IMR-90 (cell line): ENCODE measurements around the gene SLC48A1. TPM values are rescaled to one million over a fixed set of nuclear protein-coding genes. Genes with fewer than 3 reads are reported as not detected.

ENCODE experiments used
- ATAC-seq: fragments of 200-7000 bp; cut with Tn5 transposase; 2 replicates; pipeline ENCODE4 v1.9.1; 2020; ENCODE audit warnings: low read depth, mild to moderate bottlenecking, moderate library complexity
- BruUV-seq: library from RNA; stranded (reverse); fragments of 400-500 nt; replicated peaks from 2 replicates; lab custom pipeline; 2021; lab: Mats Ljungman, UMichigan
- CTCF ChIA-PET: fragments of 300-600 bp; formaldehyde crosslinking; extraction: SDS; loops from one replicate; lab custom pipeline; 2021; ENCODE audit warnings: antibody characterized with exemption; lab: Yijun Ruan, JAX
- POLR2A ChIA-PET: fragments of 300-600 bp; sonication (Branson Sonifier 250); formaldehyde crosslinking; loops from one replicate; lab custom pipeline; 2022; ENCODE audit warnings: antibody characterized with exemption; ENCODE audit not compliant: unreplicated experiment; lab: Charles Lee
- DNase-seq: peaks from one replicate; pipeline ENCODE4 v3.0.0; 2013
- H2AFZ ChIP-seq: replicated peaks from 2 replicates; pipeline ENCODE3; 2013; ENCODE audit warnings: low read length, mild to moderate bottlenecking; ENCODE audit not compliant: poor library complexity
- H2AK5ac ChIP-seq: 2 replicates; pipeline ENCODE4 v1.6.1; 2013; ENCODE audit warnings: low read depth, low read length, inconsistent platforms
- H2AK9ac ChIP-seq: replicated peaks from 2 replicates; pipeline ENCODE3; 2013; ENCODE audit warnings: mild to moderate bottlenecking, low read depth, low read length, moderate library complexity; ENCODE audit not compliant: poor library complexity
- H2BK120ac ChIP-seq: 2 replicates; pipeline ENCODE4 v1.6.1; 2013; ENCODE audit warnings: low read depth, low read length, inconsistent platforms
- H2BK15ac ChIP-seq: 3 replicates; pipeline ENCODE4 v1.6.1; 2013; ENCODE audit warnings: low read depth, low read length, inconsistent platforms
- H2BK20ac ChIP-seq: 2 replicates; pipeline ENCODE4 v1.6.1; 2013; ENCODE audit warnings: low read depth, mild to moderate bottlenecking, inconsistent platforms, low read length, moderate library complexity
- H2BK5ac ChIP-seq: 2 replicates; pipeline ENCODE4 v1.6.1; 2013; ENCODE audit warnings: mild to moderate bottlenecking, low read depth, low read length, inconsistent platforms; ENCODE audit not compliant: poor library complexity, severe bottlenecking
- H3K14ac ChIP-seq: replicated peaks from 2 replicates; pipeline ENCODE4 v1.6.1; 2013; ENCODE audit warnings: low read depth, low read length, inconsistent platforms
- H3K18ac ChIP-seq: 2 replicates; pipeline ENCODE4 v1.6.1; 2013; ENCODE audit warnings: low read depth, low read length, control low read depth
- H3K23ac ChIP-seq: 2 replicates; pipeline ENCODE4 v1.6.1; 2013; ENCODE audit warnings: low read depth, low read length, inconsistent platforms
- H3K27ac ChIP-seq: 2 replicates; pipeline ENCODE4 v1.5.1; 2013; ENCODE audit warnings: mild to moderate bottlenecking, control low read depth, low read length; ENCODE audit not compliant: insufficient read depth
- H3K27me3 ChIP-seq: 2 replicates; pipeline ENCODE4 v1.6.1; 2013; ENCODE audit warnings: low read length; ENCODE audit not compliant: control insufficient read depth, insufficient read depth
- H3K36me3 ChIP-seq: 2 replicates; pipeline ENCODE4 v1.6.1; 2013; ENCODE audit warnings: low read length, mixed read lengths; ENCODE audit not compliant: control insufficient read depth, insufficient read depth
- H3K4ac ChIP-seq: 2 replicates; pipeline ENCODE4 v1.6.1; 2013; ENCODE audit warnings: low read depth, low read length, inconsistent platforms
- H3K4me1 ChIP-seq: 2 replicates; pipeline ENCODE4 v1.6.1; 2013; ENCODE audit warnings: low read length, mixed read lengths; ENCODE audit not compliant: control insufficient read depth, insufficient read depth
- H3K4me2 ChIP-seq: 2 replicates; pipeline ENCODE4 v1.6.1; 2013; ENCODE audit warnings: low read depth, mild to moderate bottlenecking, control low read depth, low read length, moderate library complexity
- H3K4me3 ChIP-seq: 2 replicates; pipeline ENCODE4 v1.5.1; 2013; ENCODE audit warnings: low read depth, mild to moderate bottlenecking, control low read depth, low read length, moderate library complexity; ENCODE audit not compliant: insufficient read depth
- H3K56ac ChIP-seq: 2 replicates; pipeline ENCODE4 v1.6.1; 2013; ENCODE audit warnings: low read length, inconsistent platforms; ENCODE audit not compliant: insufficient read depth; ENCODE audit errors: extremely low read depth
- H3K79me1 ChIP-seq, 2 experiments: 2 replicates each; pipeline ENCODE4 v1.6.1; 2013; ENCODE audit warnings: low read length in 2 of 2, inconsistent platforms in 1 of 2, low read depth in 1 of 2
- H3K9ac ChIP-seq: 2 replicates; pipeline ENCODE4 v1.6.1; 2013; ENCODE audit warnings: low read depth, low read length, control low read depth
- H3K9me1 ChIP-seq: 2 replicates; pipeline ENCODE4 v1.6.1; 2013; ENCODE audit warnings: low read length, inconsistent platforms; ENCODE audit not compliant: insufficient read depth
- H3K9me3 ChIP-seq: 2 replicates; pipeline ENCODE4 v1.6.1; 2013; ENCODE audit warnings: low read length; ENCODE audit not compliant: control insufficient read depth, insufficient read depth
- H4K20me1 ChIP-seq: 2 replicates; pipeline ENCODE4 v1.6.1; 2013; ENCODE audit warnings: low read length, inconsistent platforms; ENCODE audit not compliant: insufficient read depth
- H4K5ac ChIP-seq: 2 replicates; pipeline ENCODE4 v1.6.1; 2013; ENCODE audit warnings: mild to moderate bottlenecking, low read depth, low read length, control low read depth
- H4K8ac ChIP-seq, 2 experiments: 2 replicates each; pipeline ENCODE4 v1.6.1; 2013; ENCODE audit warnings: low read depth in 2 of 2, low read length in 2 of 2, control low read depth in 1 of 2, inconsistent platforms in 1 of 2
- H4K91ac ChIP-seq: 2 replicates; pipeline ENCODE4 v1.6.1; 2013; ENCODE audit warnings: low read depth, low read length, inconsistent platforms; ENCODE audit not compliant: insufficient read depth
- BHLHE40 ChIP-seq: fragments of 150-350 bp; IDR thresholded peaks from 2 replicates; pipeline ENCODE4 v1.6.1; 2016; ENCODE audit warnings: mild to moderate bottlenecking, low read depth, low read length
- CEBPB ChIP-seq: IDR thresholded peaks from 2 replicates; pipeline ENCODE4 v1.6.1; 2012; ENCODE audit warnings: low read depth, low read length, improper control_type of control experiment
- FOS ChIP-seq: fragments of 150-350 bp; IDR thresholded peaks from 2 replicates; pipeline ENCODE4 v1.6.1; 2016; ENCODE audit warnings: low read depth, low read length
- MAZ ChIP-seq: IDR thresholded peaks from 2 replicates; pipeline ENCODE4 v1.6.1; 2012; ENCODE audit warnings: low read depth, mild to moderate bottlenecking, low read length, improper control_type of control experiment, moderate library complexity, borderline replicate concordance
- MXI1 ChIP-seq: IDR thresholded peaks from 2 replicates; pipeline ENCODE4 v1.6.1; 2012; ENCODE audit warnings: low read depth, mild to moderate bottlenecking, low read length, moderate library complexity, borderline replicate concordance
- POLR2A ChIP-seq: IDR thresholded peaks from 2 replicates; pipeline ENCODE4 v1.6.1; 2012; ENCODE audit warnings: mild to moderate bottlenecking, low read depth, low read length
- SMC3 ChIP-seq: fragments of 150-350 bp; IDR thresholded peaks from 2 replicates; pipeline ENCODE4 v1.6.1; 2016; ENCODE audit warnings: low read depth, mild to moderate bottlenecking, antibody characterized with exemption, low read length, moderate library complexity
- WGBS, 2 experiments: methylation state at CpG; one replicate each; pipeline versions ENCODE4 v1.1.5 to v1.1.7; 2013; ENCODE audit warnings: missing lambda C conversion rate in 2 of 2; ENCODE audit not compliant: insufficient read length in 1 of 2; ENCODE audit errors: extremely low coverage in 2 of 2; 5-methylcytosine and 5-hydroxymethylcytosine counted together
- dilution Hi-C: fragments of 300-500 bp; cut with HindIII; formaldehyde crosslinking; loops from one replicate; pipeline ENCODE4 v1.14.3; 2018; ENCODE audit warnings: low sequenced_read_pairs; ENCODE audit not compliant: unreplicated experiment
- in situ Hi-C: fragments of 300-500 bp; cut with MboI; formaldehyde crosslinking; loops from 3 replicates; pipeline ENCODE4 v1.14.3; 2019; ENCODE audit warnings: low sequenced_read_pairs, inconsistent platforms, mixed read lengths
- intact Hi-C: fragments of 100-400 bp; cut with micrococcal nuclease; formaldehyde crosslinking; loops from 2 replicates; pipeline ENCODE4 v1.10.0; 2022
- polyA plus RNA-seq, 3 experiments: library from polyadenylated mRNA; depleted of rRNA; stranded (reverse); fragments of >200 nt; gene quantifications; 2 replicates each; pipeline ENCODE4 v1.2.3, GENCODE V29; 2012; ENCODE audit warnings: low replicate concordance in 1 of 3
- total RNA-seq: library from RNA; depleted of rRNA; stranded (reverse); fragments of >200 nt; gene quantifications from 2 replicates; pipeline ENCODE4 v1.2.3, GENCODE V29; 2012
- TF ChIP-seq, protein P1 (sequence below): fragments of 150-350 bp; IDR thresholded peaks from 2 replicates; pipeline ENCODE4 v1.6.1; 2016; ENCODE audit warnings: low read depth, mild to moderate bottlenecking, low read length, moderate library complexity, borderline replicate concordance

Gene SLC48A1
- total and polyA plus RNA-seq, 2 of the 4 experiments (the other 2 are of a cell fraction) = 4.8 to 5.9 TPM

- H2BK15ac ChIP-seq = no peak overlapping the region
- H3K36me3 ChIP-seq = peaks cover 67% of the 10 kb centered on the region
- no peak overlapping the region for H3K23ac ChIP-seq
- dilution Hi-C loops (loop anchor here (10.0 kb wide), 1 partner anchor 61 kb away; no protein-coding TSS in a partner anchor), intact Hi-C loops (no loop called here), in situ Hi-C loops (no loop called here)
- CTCF ChIA-PET = no interaction called here
- H3K4ac ChIP-seq = no peak overlapping the region
- H4K8ac ChIP-seq = no peak overlapping the region
- no peak overlapping the region for H4K5ac ChIP-seq
- H3K9me3 ChIP-seq = no peaks in the 10 kb centered on the region
- peak overlapping the region; percentile 57 for H2AK9ac ChIP-seq
- no peaks in the 10 kb centered on the region for H3K27me3 ChIP-seq
- H2AFZ ChIP-seq = no peak overlapping the region
- POLR2A ChIA-PET = no interaction called here
- H2BK20ac ChIP-seq = no peak overlapping the region
- H4K91ac ChIP-seq = no peak overlapping the region
- no peak overlapping the region for H3K56ac ChIP-seq
- H2BK120ac ChIP-seq = no peak overlapping the region
- no peak overlapping the region for H3K18ac ChIP-seq
- H3K9ac ChIP-seq = no peak overlapping the region
- H4K20me1 ChIP-seq = peaks cover 20% of the 10 kb centered on the region; the same call in 1 of the 2 replicates
- peaks cover 0 to 20% of the 10 kb centered on the region in 2 experiments; a peak in 3 of 4 replicates for H3K79me1 ChIP-seq
- no peak overlapping the region for H2BK5ac ChIP-seq
- no peak overlapping the region for H3K27ac ChIP-seq
- no peak overlapping the region for H3K14ac ChIP-seq
- no peaks in the 10 kb centered on the region for H3K9me1 ChIP-seq
- no peaks in the 10 kb centered on the region for H3K4me1 ChIP-seq
- H3K4me3 ChIP-seq = no peak overlapping the region
- no peak for TF ChIP-seq FOS
- no peak for TF ChIP-seq BHLHE40
- TF ChIP-seq, protein P1, sequence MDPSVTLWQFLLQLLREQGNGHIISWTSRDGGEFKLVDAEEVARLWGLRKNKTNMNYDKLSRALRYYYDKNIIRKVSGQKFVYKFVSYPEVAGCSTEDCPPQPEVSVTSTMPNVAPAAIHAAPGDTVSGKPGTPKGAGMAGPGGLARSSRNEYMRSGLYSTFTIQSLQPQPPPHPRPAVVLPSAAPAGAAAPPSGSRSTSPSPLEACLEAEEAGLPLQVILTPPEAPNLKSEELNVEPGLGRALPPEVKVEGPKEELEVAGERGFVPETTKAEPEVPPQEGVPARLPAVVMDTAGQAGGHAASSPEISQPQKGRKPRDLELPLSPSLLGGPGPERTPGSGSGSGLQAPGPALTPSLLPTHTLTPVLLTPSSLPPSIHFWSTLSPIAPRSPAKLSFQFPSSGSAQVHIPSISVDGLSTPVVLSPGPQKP = no peak
- TF ChIP-seq MAZ = no peak
- no peak for TF ChIP-seq POLR2A
- no peak for TF ChIP-seq MXI1
- no peak for TF ChIP-seq SMC3
- TF ChIP-seq CEBPB = no peak
- no peak overlapping the region for H3K4me2 ChIP-seq
- ATAC-seq (no peak), DNase-seq (no peak)
- 97% methylated on average over 7 of the region's 20 CpGs; no CpG with 5 or more reads in 1 of the 2 experiments for WGBS, 2 experiments
- BruUV-seq = no TSS peak
- no peak overlapping the region for H2AK5ac ChIP-seq
Observed at GRCh38 chr12:47783821-47784819, 11.1 kb downstream of the SLC48A1 start.
